Endothelial cell of umbilical vein (primary cell): ENCODE results near the gene RNF4.

Experiments used
- EZH2 ChIP-seq: IDR thresholded peaks from 2 replicates; pipeline ENCODE4 v1.6.1; 2012; ENCODE audit warnings: borderline replicate concordance, low read depth, mild to moderate bottlenecking, moderate library complexity, low read length, inconsistent platforms; ENCODE audit not compliant: severe bottlenecking
- FOS ChIP-seq: IDR thresholded peaks from 2 replicates; pipeline ENCODE4 v1.6.1; 2011; ENCODE audit warnings: mild to moderate bottlenecking, low read length, moderate library complexity, borderline replicate concordance; ENCODE audit not compliant: insufficient read depth
- JUN ChIP-seq: IDR thresholded peaks from 2 replicates; pipeline ENCODE4 v1.6.1; 2011; ENCODE audit warnings: borderline replicate concordance, low read depth; ENCODE audit not compliant: insufficient read length, insufficient read depth
- MYC ChIP-seq: IDR thresholded peaks from one replicate; pipeline ENCODE4 v1.6.1; 2011; ENCODE audit warnings: mild to moderate bottlenecking, low read depth, low read length
- POLR2A ChIP-seq: IDR thresholded peaks from 2 replicates; pipeline ENCODE4 v1.6.1; 2012; ENCODE audit warnings: low read depth, mild to moderate bottlenecking, control low read depth, low read length
- POLR2AphosphoS5 ChIP-seq: IDR thresholded peaks from 2 replicates; pipeline ENCODE4 v1.6.1; 2012; ENCODE audit warnings: low read depth, mild to moderate bottlenecking, control low read depth, low read length, moderate library complexity; ENCODE audit not compliant: insufficient read depth
- TF ChIP-seq, protein P1 (sequence below), 2 donors: IDR thresholded peaks; 1 replicate in 1 of 2; 2 replicates in 1 of 2; pipeline ENCODE4 v1.5.1; 2011; ENCODE audit warnings: low read length in 2 of 2, mild to moderate bottlenecking in 2 of 2, moderate library complexity in 2 of 2, control low read depth in 1 of 2, inconsistent platforms in 1 of 2, low read depth in 1 of 2; ENCODE audit not compliant: insufficient read depth in 1 of 2; ENCODE audit errors: extremely low read depth in 1 of 2
- TF ChIP-seq, protein P2 (sequence below): IDR thresholded peaks from 2 replicates; pipeline ENCODE4 v1.6.1; 2011; ENCODE audit not compliant: insufficient read depth, insufficient read length

DNA sequence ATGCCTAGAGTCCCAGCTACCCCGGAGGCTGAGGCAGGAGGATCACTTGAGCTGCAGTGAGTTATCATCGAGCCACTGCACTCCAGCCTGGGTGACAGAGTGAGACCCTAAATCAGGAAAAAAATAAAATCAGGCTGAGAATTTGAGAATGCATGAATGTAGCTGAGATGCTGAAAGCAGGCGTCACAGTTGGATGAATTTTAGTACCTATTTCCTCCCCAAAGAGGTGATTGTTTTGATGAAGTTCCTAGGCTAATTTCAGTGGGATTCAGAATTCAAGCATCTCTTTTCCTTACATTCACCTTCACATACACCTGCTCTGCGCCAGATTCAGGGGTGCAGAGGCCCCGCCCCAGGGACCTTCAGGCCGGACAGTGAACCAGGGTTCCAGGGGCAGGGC is 47.0 kb upstream of the RNF4 start:
- TF ChIP-seq, protein P1, sequence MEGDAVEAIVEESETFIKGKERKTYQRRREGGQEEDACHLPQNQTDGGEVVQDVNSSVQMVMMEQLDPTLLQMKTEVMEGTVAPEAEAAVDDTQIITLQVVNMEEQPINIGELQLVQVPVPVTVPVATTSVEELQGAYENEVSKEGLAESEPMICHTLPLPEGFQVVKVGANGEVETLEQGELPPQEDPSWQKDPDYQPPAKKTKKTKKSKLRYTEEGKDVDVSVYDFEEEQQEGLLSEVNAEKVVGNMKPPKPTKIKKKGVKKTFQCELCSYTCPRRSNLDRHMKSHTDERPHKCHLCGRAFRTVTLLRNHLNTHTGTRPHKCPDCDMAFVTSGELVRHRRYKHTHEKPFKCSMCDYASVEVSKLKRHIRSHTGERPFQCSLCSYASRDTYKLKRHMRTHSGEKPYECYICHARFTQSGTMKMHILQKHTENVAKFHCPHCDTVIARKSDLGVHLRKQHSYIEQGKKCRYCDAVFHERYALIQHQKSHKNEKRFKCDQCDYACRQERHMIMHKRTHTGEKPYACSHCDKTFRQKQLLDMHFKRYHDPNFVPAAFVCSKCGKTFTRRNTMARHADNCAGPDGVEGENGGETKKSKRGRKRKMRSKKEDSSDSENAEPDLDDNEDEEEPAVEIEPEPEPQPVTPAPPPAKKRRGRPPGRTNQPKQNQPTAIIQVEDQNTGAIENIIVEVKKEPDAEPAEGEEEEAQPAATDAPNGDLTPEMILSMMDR (IDR thresholded peaks at IDR 0.05; ENCODE audit: extremely low read depth in 1 of 2, insufficient read depth in 1 of 2, low read depth in 1 of 2, low read length in 2 of 2) = no peak
- TF ChIP-seq POLR2A (no peak), EZH2 (no peak), POLR2AphosphoS5 (no peak), JUN (no peak), FOS (no peak), MYC (no peak)
- TF ChIP-seq, protein P2, sequence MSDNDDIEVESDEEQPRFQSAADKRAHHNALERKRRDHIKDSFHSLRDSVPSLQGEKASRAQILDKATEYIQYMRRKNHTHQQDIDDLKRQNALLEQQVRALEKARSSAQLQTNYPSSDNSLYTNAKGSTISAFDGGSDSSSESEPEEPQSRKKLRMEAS = no peak
